ENCODE measurements around the gene PTDSS2.
A peak's percentile ranks its signal among the peaks of the same experiment; 100 is the strongest.

DNA sequence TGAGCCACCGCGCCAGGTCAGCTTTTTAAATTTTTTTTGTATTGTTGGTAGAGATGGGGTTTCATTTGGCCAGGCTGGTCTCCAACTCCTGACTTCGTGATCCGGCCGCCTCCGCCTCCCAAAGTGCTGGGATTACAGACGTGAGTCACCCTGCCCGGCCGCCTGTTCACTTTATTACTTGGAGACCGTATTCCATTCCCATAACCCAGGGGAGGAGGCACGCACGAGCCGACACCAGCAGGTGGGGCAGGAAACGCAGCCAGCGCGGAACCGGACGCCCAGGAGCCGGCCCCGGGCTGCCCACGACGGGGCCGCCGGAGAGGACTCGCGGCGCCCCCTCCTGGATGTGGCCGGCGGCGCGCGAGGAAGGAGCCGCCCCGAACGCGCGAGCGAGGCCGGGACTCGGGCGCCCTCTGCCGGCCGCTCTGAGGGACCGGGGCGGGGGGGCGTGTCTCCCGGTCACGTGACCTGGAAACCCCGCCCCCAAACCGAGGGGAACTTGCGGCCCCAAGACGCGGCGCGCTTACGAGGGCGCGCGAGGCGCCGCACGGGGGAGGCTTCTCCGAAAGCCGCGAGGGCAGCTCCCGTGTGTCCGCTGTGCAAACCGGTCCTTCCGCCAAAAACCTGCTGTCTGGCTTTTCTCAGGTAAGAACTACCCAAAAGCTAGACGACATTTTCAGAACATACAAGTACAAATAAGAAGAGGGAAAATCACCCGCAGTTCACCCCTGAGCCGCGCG lies 68.6 kb downstream of the PTDSS2 start:
- TF ChIP-seq, protein P1, sequence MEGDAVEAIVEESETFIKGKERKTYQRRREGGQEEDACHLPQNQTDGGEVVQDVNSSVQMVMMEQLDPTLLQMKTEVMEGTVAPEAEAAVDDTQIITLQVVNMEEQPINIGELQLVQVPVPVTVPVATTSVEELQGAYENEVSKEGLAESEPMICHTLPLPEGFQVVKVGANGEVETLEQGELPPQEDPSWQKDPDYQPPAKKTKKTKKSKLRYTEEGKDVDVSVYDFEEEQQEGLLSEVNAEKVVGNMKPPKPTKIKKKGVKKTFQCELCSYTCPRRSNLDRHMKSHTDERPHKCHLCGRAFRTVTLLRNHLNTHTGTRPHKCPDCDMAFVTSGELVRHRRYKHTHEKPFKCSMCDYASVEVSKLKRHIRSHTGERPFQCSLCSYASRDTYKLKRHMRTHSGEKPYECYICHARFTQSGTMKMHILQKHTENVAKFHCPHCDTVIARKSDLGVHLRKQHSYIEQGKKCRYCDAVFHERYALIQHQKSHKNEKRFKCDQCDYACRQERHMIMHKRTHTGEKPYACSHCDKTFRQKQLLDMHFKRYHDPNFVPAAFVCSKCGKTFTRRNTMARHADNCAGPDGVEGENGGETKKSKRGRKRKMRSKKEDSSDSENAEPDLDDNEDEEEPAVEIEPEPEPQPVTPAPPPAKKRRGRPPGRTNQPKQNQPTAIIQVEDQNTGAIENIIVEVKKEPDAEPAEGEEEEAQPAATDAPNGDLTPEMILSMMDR (IDR thresholded peaks at IDR 0.05; ENCODE audit: low read depth, low read length, missing input control) = peak; percentile 96
- peak in 1 of 2 donors; percentile 38 for TF ChIP-seq GABPA (IDR thresholded peaks at IDR 0.05 in 1 of 2, conservative IDR thresholded peaks at IDR 0.05 in 1 of 2)
- TF ChIP-seq TAF1 (conservative IDR thresholded peaks at IDR 0.05) = no peak
- TF ChIP-seq, protein P2, sequence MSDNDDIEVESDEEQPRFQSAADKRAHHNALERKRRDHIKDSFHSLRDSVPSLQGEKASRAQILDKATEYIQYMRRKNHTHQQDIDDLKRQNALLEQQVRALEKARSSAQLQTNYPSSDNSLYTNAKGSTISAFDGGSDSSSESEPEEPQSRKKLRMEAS (IDR thresholded peaks at IDR 0.05) = no peak
- TF ChIP-seq, protein P3, sequence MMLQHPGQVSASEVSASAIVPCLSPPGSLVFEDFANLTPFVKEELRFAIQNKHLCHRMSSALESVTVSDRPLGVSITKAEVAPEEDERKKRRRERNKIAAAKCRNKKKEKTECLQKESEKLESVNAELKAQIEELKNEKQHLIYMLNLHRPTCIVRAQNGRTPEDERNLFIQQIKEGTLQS (IDR thresholded peaks at IDR 0.05) = no peak
- TF ChIP-seq JUND (IDR thresholded peaks at IDR 0.05) = peak in 1 of 2 donors; percentile 20
- no peak for TF ChIP-seq NR2F2 (IDR thresholded peaks at IDR 0.05)
- TF ChIP-seq, protein P4, sequence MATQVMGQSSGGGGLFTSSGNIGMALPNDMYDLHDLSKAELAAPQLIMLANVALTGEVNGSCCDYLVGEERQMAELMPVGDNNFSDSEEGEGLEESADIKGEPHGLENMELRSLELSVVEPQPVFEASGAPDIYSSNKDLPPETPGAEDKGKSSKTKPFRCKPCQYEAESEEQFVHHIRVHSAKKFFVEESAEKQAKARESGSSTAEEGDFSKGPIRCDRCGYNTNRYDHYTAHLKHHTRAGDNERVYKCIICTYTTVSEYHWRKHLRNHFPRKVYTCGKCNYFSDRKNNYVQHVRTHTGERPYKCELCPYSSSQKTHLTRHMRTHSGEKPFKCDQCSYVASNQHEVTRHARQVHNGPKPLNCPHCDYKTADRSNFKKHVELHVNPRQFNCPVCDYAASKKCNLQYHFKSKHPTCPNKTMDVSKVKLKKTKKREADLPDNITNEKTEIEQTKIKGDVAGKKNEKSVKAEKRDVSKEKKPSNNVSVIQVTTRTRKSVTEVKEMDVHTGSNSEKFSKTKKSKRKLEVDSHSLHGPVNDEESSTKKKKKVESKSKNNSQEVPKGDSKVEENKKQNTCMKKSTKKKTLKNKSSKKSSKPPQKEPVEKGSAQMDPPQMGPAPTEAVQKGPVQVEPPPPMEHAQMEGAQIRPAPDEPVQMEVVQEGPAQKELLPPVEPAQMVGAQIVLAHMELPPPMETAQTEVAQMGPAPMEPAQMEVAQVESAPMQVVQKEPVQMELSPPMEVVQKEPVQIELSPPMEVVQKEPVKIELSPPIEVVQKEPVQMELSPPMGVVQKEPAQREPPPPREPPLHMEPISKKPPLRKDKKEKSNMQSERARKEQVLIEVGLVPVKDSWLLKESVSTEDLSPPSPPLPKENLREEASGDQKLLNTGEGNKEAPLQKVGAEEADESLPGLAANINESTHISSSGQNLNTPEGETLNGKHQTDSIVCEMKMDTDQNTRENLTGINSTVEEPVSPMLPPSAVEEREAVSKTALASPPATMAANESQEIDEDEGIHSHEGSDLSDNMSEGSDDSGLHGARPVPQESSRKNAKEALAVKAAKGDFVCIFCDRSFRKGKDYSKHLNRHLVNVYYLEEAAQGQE (IDR thresholded peaks at IDR 0.05) = no peak
- peak; percentile 22 for TF ChIP-seq SP1 (IDR thresholded peaks at IDR 0.05)
- peak; percentile 71 to 78 for TF ChIP-seq RAD21 (IDR thresholded peaks at IDR 0.05)
